Prostate gland (tissue), 2 donors: ENCODE results near the gene CHMP5. TPM values are rescaled to one million over a fixed set of nuclear protein-coding genes. Genes with fewer than 3 reads are reported as not detected.

Experiments
- DNase-seq: peaks from one replicate; pipeline ENCODE4 v3.0.0-alpha.2; 2019; ENCODE audit warnings: low spot score
- H3K27ac ChIP-seq, 2 donors: fragments of 200-600 bp; sonication (generic); 2 replicates each; pipeline ENCODE4 v1.5.1; 2017 to 2019
- H3K27me3 ChIP-seq: fragments of 200-600 bp; sonication (generic); replicated peaks from 2 replicates; pipeline ENCODE4 v1.5.1; 2019; ENCODE audit not compliant: insufficient read depth
- H3K36me3 ChIP-seq, 2 donors: fragments of 200-600 bp; sonication (generic); 1 replicate in 1 of 2; 2 replicates in 1 of 2; pipeline versions ENCODE4 v1.5.1 to v1.8.1; 2017 to 2019
- H3K4me1 ChIP-seq: fragments of 200-600 bp; sonication (generic); replicated peaks from 2 replicates; pipeline ENCODE4 v1.5.1; 2019
- H3K4me3 ChIP-seq, 2 donors: fragments of 200-600 bp; sonication (generic); 2 replicates each; pipeline ENCODE4 v1.5.1; 2017 to 2019
- H3K9me3 ChIP-seq: fragments of 200-600 bp; sonication (generic); 2 replicates; pipeline ENCODE4 v1.5.1; 2017
- POLR2A ChIP-seq: fragments of 450-650 bp; IDR thresholded peaks from one replicate; pipeline ENCODE4 v1.6.1; 2016; ENCODE audit warnings: antibody characterized with exemption, mild to moderate bottlenecking
- POLR2AphosphoS5 ChIP-seq: sonication (generic); formaldehyde crosslinking; IDR thresholded peaks from one replicate; pipeline ENCODE4 v1.6.1; 2017; ENCODE audit warnings: antibody characterized with exemption
- WGBS: methylation state at CpG from one replicate; pipeline ENCODE4 v1.1.5; 2018; 5-methylcytosine and 5-hydroxymethylcytosine counted together
- intact Hi-C: fragments of 100-400 bp; cut with DNase I; formaldehyde crosslinking; loops from one replicate; pipeline ENCODE4 v1.14.2; 2022
- total RNA-seq, 2 donors: library from RNA; depleted of rRNA; stranded (reverse); fragments of >200 nt; gene quantifications; one replicate each; pipeline ENCODE4 v1.1.0, GENCODE V29; 2016
- TF ChIP-seq, protein P1 (sequence below), 4 experiments: fragments of 200-600 bp in 2 of 4; fragments of 450-650 bp in 2 of 4; sonication (generic) in 2 of 4; IDR thresholded peaks; 1 replicate in 3 of 4; 2 replicates in 1 of 4; pipeline ENCODE4 v1.5.1; 2016 to 2019; ENCODE audit warnings: antibody characterized with exemption in 4 of 4, mild to moderate bottlenecking in 2 of 4, moderate library complexity in 2 of 4

The CHMP5 gene
- total RNA-seq: 10 to 100 TPM; 48.8 to 84.2 TPM

DNA sequence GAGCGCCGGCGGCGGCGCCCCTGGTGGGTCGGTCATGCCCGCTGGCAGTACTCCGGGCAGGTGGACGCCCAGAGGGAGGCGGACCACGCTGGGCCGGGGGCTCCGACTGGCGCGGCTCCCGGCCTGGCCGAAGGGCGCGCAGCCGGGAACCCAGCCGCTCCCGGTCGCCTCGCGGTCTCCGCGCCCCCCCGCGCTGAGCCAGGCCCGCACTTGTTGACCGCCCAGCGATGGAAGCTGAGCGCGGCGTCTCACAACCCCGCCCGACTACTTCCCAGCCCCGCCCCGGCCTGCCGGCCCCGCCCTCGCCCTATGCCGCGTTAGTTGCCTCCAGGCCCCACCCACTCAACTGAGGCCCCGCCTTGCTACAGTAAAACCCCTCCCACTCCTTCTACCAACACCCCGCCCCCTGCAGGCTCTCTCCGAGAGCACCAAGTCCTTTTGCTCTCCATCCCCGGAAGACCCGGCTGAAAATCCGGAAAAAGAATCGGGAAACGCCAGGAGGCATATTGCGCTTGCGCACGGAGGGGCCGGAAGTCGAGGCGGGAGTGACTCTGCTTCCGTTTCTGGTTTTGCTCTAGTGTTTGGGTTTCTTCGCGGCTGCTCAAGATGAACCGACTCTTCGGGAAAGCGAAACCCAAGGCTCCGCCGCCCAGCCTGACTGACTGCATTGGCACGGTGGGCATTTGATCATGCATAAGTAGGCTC lies at the start of gene CHMP5, which contains the start of gene BAG1:
TSS of gene CHMP5 (plus strand) at position 577 of the 705 bp plus-strand sequence. CDS start at position 607, 30 bp downstream.
TSS of gene BAG1 (minus strand) at position 236 of the 705 bp plus-strand sequence.
- peaks cover 5 to 7% of the 10 kb centered on the region in 2 donors for H3K36me3 ChIP-seq
- WGBS: 1% methylated on average over 58 of the region's 67 CpGs
- H3K27ac ChIP-seq: peak within 1 kb of the TSS; percentile 89 to 90
- peak within 1 kb of the TSS; percentile 85 to 90 for H3K4me3 ChIP-seq
- DNase-seq: peak; percentile 100
- TF ChIP-seq POLR2A (peak; percentile 96), POLR2AphosphoS5 (peak; percentile 99)
- TF ChIP-seq, protein P1, sequence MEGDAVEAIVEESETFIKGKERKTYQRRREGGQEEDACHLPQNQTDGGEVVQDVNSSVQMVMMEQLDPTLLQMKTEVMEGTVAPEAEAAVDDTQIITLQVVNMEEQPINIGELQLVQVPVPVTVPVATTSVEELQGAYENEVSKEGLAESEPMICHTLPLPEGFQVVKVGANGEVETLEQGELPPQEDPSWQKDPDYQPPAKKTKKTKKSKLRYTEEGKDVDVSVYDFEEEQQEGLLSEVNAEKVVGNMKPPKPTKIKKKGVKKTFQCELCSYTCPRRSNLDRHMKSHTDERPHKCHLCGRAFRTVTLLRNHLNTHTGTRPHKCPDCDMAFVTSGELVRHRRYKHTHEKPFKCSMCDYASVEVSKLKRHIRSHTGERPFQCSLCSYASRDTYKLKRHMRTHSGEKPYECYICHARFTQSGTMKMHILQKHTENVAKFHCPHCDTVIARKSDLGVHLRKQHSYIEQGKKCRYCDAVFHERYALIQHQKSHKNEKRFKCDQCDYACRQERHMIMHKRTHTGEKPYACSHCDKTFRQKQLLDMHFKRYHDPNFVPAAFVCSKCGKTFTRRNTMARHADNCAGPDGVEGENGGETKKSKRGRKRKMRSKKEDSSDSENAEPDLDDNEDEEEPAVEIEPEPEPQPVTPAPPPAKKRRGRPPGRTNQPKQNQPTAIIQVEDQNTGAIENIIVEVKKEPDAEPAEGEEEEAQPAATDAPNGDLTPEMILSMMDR (IDR thresholded peaks at IDR 0.05): peak; percentile 43 to 74 (median 56)
- no peaks in the 10 kb centered on the region for H3K27me3 ChIP-seq
- H3K4me1 ChIP-seq: peaks cover 8% of the 10 kb centered on the region
- H3K9me3 ChIP-seq: no peaks in the 10 kb centered on the region
- intact Hi-C loops: loop anchor here (5.0 kb wide), 1 partner anchor 97 kb away; the partner anchor contains the start of gene B4GALT1

DNA sequence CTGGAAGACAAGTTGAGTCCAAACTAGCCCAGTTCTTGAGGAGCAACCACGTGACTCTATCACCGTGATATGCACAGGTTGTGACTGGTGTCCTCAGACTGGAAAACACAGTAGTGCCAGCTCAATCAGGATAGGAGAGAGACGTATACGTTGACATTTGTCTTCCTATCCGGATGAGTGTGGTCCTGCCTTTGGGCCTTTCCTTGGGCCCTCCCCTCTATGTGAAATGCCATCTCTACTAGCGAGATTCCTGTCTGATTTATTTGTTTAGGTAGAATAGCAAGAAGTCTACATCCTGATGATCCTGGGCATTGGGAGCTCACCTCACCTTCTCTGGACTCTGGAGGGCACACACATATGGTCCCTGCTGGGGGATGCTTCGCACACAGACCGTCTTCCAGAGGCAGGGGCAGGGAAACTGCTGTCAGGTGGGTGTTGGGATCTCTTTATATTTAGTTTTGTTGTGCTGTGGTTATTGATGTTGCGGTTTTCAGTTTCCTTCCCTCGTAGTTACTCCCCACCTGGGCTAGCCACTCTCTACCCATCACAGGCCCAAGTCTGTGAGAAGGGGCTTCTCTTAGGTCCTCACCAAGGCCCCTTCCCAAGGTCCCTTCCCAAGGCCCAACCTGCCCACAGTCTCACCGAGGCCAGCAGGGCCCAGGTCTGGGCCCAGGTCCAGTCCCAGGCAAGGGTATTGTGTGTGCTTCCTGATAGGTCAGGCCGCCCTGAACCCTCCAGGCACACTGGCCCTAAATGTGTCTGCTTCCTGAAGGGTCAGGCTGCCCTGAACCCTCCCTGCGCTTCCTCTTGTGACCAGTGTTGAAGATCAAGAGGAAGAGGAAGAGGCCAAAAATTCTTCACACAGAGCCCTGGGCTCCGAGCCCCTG lies 43.9 kb upstream of the CHMP5 start:
- TF ChIP-seq, protein P1 (IDR thresholded peaks at IDR 0.05): no peak
- TF ChIP-seq POLR2AphosphoS5 (no peak), POLR2A (no peak)
- WGBS: 77% methylated on average over 14 of the region's 14 CpGs
- Histone ChIP-seq H3K4me1 (no peaks in the 10 kb centered on the region), H3K27me3 (no peaks in the 10 kb centered on the region), H3K4me3 (no peak overlapping the region), H3K36me3 (no peaks in the 10 kb centered on the region), H3K27ac (no peak overlapping the region), H3K9me3 (no peaks in the 10 kb centered on the region)
- DNase-seq: no peak
- intact Hi-C loops: no loop called here

DNA sequence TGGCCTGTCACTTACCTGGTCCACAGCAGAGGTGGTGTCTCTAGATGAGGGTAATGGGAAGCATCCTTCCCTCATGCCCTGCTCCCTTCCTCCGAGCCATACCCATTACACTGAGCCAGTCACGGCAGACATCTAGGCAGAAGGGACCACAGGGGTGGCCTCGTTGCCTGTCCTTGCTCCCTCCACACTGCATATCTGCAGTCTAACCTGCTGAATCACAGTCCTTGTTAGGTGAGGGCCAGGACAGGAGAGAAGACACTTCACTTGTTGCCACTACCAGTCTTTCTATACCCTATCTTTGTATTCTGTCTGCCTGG lies 43.3 kb upstream of the CHMP5 start:
- no peaks in the 10 kb centered on the region for H3K36me3 ChIP-seq
- no peaks in the 10 kb centered on the region for H3K4me1 ChIP-seq
- H3K9me3 ChIP-seq: no peaks in the 10 kb centered on the region
- DNase-seq: no peak
- intact Hi-C loops: no loop called here
- TF ChIP-seq, protein P1 (IDR thresholded peaks at IDR 0.05): no peak
- no peak for TF ChIP-seq POLR2AphosphoS5
- TF ChIP-seq POLR2A: no peak
- H3K27me3 ChIP-seq: no peaks in the 10 kb centered on the region
- WGBS: 87% methylated on average over 3 of the region's 3 CpGs
- H3K27ac ChIP-seq: no peak overlapping the region
- no peak overlapping the region for H3K4me3 ChIP-seq

DNA sequence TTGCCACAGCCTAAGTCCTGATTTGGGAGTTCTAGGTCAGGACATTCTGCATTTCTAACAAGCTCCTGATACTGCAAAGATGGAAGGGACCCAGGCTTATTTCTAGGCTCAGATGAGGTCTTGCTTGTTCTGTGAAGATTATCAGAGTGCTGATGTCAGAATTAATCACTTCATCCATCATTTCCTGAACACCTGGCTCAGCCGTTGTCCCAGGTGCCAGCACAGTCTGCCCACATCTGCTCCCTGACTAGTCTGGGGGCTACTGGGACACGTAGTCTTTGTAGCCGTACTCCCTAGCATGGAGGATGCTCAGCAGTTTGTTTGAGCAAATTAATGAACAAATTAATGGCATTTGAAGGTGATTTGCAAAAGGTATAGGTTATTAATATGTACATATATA lies 42.8 kb upstream of the CHMP5 start:
- intact Hi-C loops: no loop called here
- Histone ChIP-seq H3K36me3 (no peaks in the 10 kb centered on the region), H3K27ac (no peak overlapping the region), H3K9me3 (no peaks in the 10 kb centered on the region), H3K4me1 (no peaks in the 10 kb centered on the region), H3K27me3 (no peaks in the 10 kb centered on the region), H3K4me3 (no peak overlapping the region)
- DNase-seq: no peak
- TF ChIP-seq, protein P1 (IDR thresholded peaks at IDR 0.05): no peak
- TF ChIP-seq POLR2AphosphoS5 (no peak), POLR2A (no peak)
- WGBS: 77% methylated on average over 3 of the region's 3 CpGs
